Kasumi-1 (cell line): ENCODE measurements around the gene WDR90.
A peak's percentile ranks its signal among the peaks of the same experiment; 100 is the strongest.

ENCODE experiments used
- DNase-seq, 2 experiments: peaks; one replicate each; lab custom pipeline; 2025; lab: John Stamatoyannopoulos, UW

Gene WDR90

GRCh38 chr16:626787-627453, 22.2 kb upstream of the WDR90 start:
- no peak for DNase-seq

- DNase-seq, result no peak
These were observed 21.5 kb upstream of the WDR90 start for GRCh38 chr16:627454-628239.

- DNase-seq, result no peak
These were observed 20.7 kb upstream of the WDR90 start for GRCh38 chr16:628321-629061.

GRCh38 chr16:629185-629832, 19.9 kb upstream of the WDR90 start:
- no peak for DNase-seq

GRCh38 chr16:629833-630248, 19.3 kb upstream of the WDR90 start:
- no peak for DNase-seq

- DNase-seq, result no peak
These were observed 18.8 kb upstream of the WDR90 start for GRCh38 chr16:630249-630814.

- no peak for DNase-seq
These were observed 18.3 kb upstream of the WDR90 start, which contains the start of gene WFIKKN1 for GRCh38 chr16:630815-631405. Gene WFIKKN1, plus strand, starts transcription at chr16:630985. Its CDS starts 269 bp downstream, at chr16:631254.

- no peak for DNase-seq
These were observed 17.3 kb upstream of the WDR90 start for GRCh38 chr16:631808-632358.

- no peak for DNase-seq
These were observed 16.5 kb upstream of the WDR90 start for GRCh38 chr16:632486-633335.

GRCh38 chr16:633336-634050, 15.7 kb upstream of the WDR90 start:
- DNase-seq, result no peak

- DNase-seq, result no peak
These were observed 15.0 kb upstream of the WDR90 start for GRCh38 chr16:634051-634670.

GRCh38 chr16:634996-635395, 14.2 kb upstream of the WDR90 start:
- DNase-seq, result no peak

GRCh38 chr16:635573-636205, 13.5 kb upstream of the WDR90 start:
- no peak for DNase-seq

- peak; percentile 62 to 77 for DNase-seq
These were observed 12.7 kb upstream of the WDR90 start, which contains the start of gene METTL26 for GRCh38 chr16:636206-637080. Gene METTL26, minus strand, starts transcription at chr16:636305. Its CDS starts 15 bp downstream, at chr16:636290.

GRCh38 chr16:637081-638018, 11.8 kb upstream of the WDR90 start:
- peak; percentile 24 to 37 for DNase-seq

GRCh38 chr16:638034-638543, 11.1 kb upstream of the WDR90 start:
- no peak for DNase-seq
